Astrocyte of the cerebellum (primary cell): Measurements from ENCODE around the gene AZIN2.
A peak's percentile ranks its signal among the peaks of the same experiment; 100 is the strongest.

Source experiments
- DNase-seq: peaks from one replicate; pipeline ENCODE4 v3.0.0-alpha.2; 2011; ENCODE audit warnings: low read depth
- H3K4me3 ChIP-seq: 2 replicates; pipeline ENCODE4 v1.5.1; 2011; ENCODE audit warnings: mild to moderate bottlenecking, low read depth, low read length, moderate library complexity
- in situ Hi-C: cut with HindIII; loops from 2 replicates; pipeline ENCODE4 v1.10.0; 2017; ENCODE audit warnings: low sequenced_read_pairs
- TF ChIP-seq, protein P1 (sequence below): IDR thresholded peaks from 2 replicates; pipeline ENCODE4 v1.5.1; 2012; ENCODE audit warnings: low read length, low read depth, moderate library complexity, mild to moderate bottlenecking; ENCODE audit errors: missing control alignments

The AZIN2 gene

DNA sequence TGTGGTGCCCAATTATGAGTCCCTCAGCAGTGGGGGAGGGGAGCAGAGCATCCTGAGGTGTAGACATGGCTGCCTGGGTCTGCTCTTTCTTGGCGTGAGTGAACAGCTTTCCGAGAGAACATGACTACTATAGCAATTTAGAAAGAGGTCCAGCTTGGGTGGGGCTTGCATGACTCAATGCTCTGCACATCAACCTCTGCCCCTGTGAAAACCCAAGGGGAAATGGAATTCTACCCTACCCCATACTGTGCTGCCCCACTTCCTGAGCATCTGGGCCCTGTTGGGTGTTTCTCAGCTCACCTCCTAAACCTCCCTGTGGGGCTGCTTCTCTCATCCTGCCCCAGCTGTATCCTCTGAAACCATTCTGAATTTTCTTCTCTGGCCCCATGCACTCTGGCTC is 8.2 kb upstream of the AZIN2 start:
- no peak for DNase-seq
- in situ Hi-C loops = no loop called here
- TF ChIP-seq, protein P1, sequence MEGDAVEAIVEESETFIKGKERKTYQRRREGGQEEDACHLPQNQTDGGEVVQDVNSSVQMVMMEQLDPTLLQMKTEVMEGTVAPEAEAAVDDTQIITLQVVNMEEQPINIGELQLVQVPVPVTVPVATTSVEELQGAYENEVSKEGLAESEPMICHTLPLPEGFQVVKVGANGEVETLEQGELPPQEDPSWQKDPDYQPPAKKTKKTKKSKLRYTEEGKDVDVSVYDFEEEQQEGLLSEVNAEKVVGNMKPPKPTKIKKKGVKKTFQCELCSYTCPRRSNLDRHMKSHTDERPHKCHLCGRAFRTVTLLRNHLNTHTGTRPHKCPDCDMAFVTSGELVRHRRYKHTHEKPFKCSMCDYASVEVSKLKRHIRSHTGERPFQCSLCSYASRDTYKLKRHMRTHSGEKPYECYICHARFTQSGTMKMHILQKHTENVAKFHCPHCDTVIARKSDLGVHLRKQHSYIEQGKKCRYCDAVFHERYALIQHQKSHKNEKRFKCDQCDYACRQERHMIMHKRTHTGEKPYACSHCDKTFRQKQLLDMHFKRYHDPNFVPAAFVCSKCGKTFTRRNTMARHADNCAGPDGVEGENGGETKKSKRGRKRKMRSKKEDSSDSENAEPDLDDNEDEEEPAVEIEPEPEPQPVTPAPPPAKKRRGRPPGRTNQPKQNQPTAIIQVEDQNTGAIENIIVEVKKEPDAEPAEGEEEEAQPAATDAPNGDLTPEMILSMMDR = no peak
- no peak overlapping the region for H3K4me3 ChIP-seq

DNA sequence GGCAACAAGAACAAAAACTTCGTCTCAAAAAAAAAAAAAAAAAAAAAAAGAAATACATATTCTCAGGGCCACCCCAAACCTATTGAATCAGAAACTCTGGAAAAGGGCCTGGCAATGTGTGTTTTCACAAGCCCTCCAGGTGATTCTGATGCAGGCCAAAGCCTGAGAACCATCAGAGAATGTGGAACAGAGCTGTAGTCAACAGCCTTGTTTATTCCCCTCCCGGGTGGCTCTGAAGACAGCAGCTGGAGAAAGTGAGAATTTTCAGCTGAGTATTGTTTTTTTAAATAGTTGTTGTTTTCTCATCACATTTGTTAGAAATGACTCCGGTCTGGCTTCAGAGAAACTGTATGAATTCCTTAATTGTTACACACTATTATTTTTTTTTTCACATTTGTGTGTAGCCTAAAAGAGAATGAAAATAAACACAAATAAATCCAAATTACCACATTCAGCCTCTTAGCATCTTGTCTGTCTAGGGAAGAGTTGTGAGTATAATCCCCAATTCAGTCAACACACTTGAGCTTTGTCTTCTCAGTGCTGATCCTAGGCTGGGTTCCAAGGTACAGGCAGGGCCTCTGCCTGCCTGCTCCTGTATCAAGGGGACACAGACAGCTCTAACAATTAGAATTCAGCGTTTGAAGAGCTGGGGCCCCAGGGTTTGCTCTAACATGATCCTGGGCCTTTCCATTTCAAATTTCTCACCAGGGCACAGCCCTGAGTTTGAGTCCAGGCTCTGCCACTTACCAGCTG is 6.6 kb upstream of the AZIN2 start:
- no peak overlapping the region for H3K4me3 ChIP-seq
- no peak for DNase-seq
- TF ChIP-seq, protein P1 = no peak
- in situ Hi-C loops = no loop called here

DNA sequence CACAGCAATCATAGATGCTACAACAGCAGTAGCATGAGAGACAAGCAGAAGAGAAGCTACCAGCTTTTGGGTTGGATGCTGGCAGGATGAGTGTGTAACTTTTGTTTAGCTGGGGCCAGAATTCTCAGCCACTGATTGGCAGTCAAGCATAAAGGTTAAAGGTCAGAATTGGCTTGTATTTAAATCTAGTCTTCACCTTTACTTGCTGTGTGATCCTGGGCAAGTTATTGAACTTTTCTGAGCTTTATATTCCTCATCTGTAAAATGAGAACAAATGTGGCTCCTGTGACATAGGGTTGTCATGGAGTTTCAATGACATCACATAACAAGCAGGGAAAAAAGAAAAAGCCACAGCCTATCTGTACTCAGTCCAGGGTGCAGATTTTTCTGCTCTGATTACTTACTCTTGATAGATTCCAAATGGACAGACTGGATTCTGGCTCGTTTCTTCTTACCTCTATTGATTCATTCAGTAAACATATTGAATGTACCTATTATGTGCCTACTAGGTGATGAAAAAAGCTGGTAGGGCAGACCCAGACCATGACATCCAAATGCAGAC is 2.8 kb upstream of the AZIN2 start:
- in situ Hi-C loops = no loop called here
- no peak for DNase-seq
- TF ChIP-seq, protein P1 = no peak
- H3K4me3 ChIP-seq = no peak overlapping the region

DNA sequence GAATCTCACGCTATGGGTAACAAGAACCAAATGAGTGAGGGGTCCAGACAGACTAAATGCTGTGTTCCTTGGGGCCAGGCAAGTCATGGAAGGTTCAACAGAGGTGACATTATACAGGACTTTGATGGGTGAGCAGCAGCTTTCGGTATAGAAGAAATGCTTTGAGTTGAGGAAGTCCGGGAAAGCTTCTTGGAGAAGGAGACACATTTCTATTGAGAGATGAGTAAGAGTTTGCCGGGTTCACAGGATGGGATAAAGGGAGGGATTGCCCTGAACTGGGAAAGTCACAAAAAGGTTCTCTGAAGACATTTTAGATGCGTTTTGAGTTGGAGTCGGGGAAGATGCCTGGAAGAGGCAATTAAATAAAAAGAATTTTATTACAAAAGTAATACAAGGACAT is 580 bp upstream of the AZIN2 start:
- peak overlapping the region; percentile 68 for H3K4me3 ChIP-seq
- no peak for DNase-seq
- TF ChIP-seq, protein P1 = no peak
- in situ Hi-C loops = no loop called here

DNA sequence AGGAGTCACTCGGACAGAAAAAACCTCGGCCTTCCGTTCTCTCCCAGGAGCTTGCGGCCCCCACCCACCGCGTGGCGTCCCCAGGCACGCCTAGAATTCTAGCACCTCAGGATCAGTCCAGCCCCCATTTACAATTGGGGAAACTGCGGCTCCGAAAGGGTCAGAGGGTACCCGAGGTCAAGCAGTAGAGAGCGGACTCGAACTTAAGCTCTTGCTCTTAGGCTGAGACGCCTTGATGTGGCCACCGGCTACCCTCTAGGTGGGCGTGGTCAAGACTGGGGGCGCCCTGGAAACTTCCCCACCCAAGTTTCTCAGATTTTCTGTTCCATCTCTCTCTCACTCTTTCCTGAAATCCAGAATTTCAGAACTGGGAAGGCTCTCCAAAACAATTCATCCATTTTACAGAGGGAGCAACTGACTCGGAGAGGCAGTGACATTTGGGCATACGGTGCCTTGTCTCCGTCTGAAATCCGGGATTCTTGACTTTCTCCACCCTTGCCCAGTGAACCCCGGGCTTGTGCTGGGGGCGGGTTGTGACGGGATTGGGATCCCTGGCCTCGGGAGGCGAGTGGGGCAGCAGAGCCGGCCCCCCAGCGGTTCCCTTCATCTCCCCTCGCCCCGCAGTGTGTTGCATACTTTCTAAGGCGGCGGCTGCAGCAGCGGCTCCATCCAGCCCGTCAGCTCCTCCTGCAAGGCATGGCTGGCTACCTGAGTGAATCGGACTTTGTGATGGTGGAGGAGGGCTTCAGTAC is 777 bp downstream of the AZIN2 start:
- peak overlapping the region; percentile 68 for H3K4me3 ChIP-seq
- no peak for DNase-seq
- in situ Hi-C loops = no loop called here
- TF ChIP-seq, protein P1 = no peak

DNA sequence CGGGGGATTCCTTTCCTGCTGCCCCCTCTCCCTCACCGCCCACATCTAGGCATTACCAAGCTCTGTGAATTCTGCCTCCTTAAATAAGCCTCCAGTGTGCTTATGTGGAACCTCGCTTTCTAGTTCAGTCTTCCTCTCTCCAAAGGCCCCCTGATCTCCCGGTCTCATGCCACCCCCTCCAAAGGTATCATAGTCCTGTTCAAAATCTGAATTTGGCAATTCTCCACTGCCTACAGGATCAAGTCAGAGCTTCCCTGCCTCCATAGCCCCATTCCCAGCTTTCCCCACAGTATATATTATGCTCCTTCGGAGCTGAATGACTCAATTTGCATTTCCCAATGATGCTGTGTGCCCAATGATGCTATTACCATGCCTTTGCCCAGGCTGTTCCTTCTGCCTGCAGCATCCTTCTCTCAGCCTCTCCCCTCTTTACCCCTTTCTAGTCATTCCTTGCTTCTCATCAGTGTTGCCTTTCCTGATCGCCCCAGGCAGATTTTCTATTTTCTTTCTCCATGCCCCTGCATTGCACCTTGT is 1.7 kb downstream of the AZIN2 start:
- DNase-seq = no peak
- H3K4me3 ChIP-seq = peak overlapping the region; percentile 68
- TF ChIP-seq, protein P1 = no peak
- in situ Hi-C loops = no loop called here
